Measurements from ENCODE around the gene PSORS1C2.

Gene PSORS1C2

DNA sequence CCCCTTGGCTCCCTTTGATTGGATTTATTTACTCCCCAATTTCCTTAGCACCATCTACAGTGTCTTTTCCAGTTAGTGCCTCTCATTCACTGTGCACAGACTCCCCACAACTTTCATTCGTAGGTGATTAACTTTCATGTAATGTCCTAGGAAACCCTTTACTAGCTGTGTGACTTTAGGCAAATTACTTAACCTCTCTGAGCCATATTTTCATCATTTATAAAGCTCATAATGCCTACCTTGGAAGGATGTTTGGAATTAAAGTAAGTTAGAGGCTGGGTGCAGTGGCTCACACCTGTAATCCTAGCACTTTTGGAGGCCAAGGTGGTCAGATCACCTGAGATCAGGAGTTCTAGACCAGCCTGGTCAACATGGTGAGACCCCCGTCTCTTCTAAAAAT lies 46.6 kb downstream of the PSORS1C2 start:
- TF ChIP-seq, protein P1, sequence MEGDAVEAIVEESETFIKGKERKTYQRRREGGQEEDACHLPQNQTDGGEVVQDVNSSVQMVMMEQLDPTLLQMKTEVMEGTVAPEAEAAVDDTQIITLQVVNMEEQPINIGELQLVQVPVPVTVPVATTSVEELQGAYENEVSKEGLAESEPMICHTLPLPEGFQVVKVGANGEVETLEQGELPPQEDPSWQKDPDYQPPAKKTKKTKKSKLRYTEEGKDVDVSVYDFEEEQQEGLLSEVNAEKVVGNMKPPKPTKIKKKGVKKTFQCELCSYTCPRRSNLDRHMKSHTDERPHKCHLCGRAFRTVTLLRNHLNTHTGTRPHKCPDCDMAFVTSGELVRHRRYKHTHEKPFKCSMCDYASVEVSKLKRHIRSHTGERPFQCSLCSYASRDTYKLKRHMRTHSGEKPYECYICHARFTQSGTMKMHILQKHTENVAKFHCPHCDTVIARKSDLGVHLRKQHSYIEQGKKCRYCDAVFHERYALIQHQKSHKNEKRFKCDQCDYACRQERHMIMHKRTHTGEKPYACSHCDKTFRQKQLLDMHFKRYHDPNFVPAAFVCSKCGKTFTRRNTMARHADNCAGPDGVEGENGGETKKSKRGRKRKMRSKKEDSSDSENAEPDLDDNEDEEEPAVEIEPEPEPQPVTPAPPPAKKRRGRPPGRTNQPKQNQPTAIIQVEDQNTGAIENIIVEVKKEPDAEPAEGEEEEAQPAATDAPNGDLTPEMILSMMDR (IDR thresholded peaks at IDR 0.05; ENCODE audit: low read depth, low read length) = no peak
- DNase-seq (ENCODE audit: extremely low read depth, low read depth) = no peak

DNA sequence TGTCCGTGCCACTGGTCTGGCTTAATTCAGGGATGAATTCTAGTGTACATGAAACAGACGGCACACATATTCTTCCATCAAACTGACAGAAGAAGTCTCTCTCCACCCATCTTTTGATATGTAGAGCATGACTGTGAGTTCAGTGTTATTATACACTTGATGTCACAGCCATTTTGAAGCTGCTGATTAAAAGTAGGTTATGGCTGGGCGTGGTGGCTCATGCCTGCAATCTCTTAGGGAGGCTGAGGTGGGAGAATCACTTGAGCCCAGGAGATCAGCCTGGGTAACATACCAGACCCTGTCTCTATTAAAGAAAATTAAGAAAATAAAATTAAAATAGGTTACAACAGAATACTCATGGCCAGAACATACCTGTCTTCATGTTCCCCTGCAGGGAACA lies 47.2 kb downstream of the PSORS1C2 start:
- TF ChIP-seq, protein P1 (IDR thresholded peaks at IDR 0.05; ENCODE audit: low read depth, low read length) = no peak
- no peak for DNase-seq (ENCODE audit: extremely low read depth, low read depth)

DNA sequence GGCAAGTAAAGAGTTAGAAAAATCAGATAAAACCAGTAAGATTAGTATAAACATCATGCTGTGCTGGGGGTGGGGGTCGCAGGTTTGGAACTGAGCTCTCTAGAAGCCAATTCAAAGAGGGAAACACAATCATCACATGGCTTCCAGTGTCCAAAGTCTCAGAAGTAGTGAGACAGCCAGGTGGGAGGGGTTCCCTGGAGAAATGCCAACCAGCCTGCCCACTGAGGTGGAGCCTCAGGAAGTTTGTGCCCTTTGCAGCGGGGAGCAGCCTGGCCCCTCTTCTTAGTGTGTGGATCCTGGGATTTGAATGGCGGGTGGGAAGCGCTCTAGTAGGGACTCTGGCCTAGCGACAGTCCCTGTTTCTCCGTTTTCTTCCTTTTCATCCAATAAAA lies 47.9 kb downstream of the PSORS1C2 start:
- DNase-seq (ENCODE audit: extremely low read depth, low read depth) = no peak
- TF ChIP-seq, protein P1 (IDR thresholded peaks at IDR 0.05; ENCODE audit: low read depth, low read length) = no peak

DNA sequence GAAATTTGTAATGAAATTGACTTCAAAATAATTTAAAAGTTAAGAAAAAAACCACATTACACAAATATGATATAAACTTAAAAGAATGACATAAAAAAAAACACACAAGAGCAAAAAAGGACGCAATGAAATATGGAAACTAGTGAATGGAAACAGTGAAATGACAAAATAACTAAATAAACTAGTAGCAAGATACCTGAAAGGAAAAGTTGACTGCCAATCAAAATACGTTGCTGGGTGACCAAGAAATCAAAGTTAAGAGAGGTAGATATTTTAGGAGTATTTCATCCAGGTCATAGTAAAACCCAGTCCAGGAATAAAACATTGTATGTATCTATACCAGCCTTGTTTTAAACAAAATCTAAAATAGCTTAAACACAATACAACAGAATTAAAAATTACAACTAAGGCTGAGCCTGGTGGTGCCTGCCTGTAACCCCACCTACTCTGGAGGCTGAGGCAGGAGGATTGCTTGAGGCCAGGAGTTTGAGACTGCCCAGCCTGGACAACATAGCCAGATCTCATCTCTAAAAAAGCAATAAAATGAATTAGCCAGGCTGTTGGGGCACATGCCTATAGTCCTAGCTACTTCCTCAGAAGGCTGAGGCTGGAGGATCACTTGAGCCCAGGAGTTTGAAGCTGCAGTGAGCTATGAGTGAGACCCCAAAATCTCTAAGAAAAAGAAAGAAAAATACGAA lies 48.4 kb downstream of the PSORS1C2 start:
- no peak for DNase-seq (ENCODE audit: extremely low read depth, low read depth)

More for the DNA sequence above, 48.4 kb downstream of the PSORS1C2 start:
- TF ChIP-seq, protein P1 (IDR thresholded peaks at IDR 0.05; ENCODE audit: low read depth, low read length) = no peak

All from AG09319 (cell line).